H1 (cell line): ENCODE results near the gene UBE2V1. TPM values are rescaled to one million over a fixed set of nuclear protein-coding genes. Genes with fewer than 3 reads are reported as not detected.

Source experiments
- CTCF ChIA-PET: fragments of 300-600 bp; sonication (Branson Sonifier 250); formaldehyde crosslinking; loops from one replicate; lab custom pipeline; 2021; ENCODE audit not compliant: partially characterized antibody; lab: Charles Lee
- POLR2A ChIA-PET: fragments of 300-600 bp; sonication (Branson Sonifier 250); formaldehyde crosslinking; loops from one replicate; lab custom pipeline; 2021; ENCODE audit warnings: inconsistent platforms; ENCODE audit not compliant: partially characterized antibody; lab: Charles Lee
- DNase-seq, 2 experiments: peaks; one replicate each; pipeline versions ENCODE4 v3.0.0 to v3.0.0-alpha.2; 2010 to 2022; ENCODE audit warnings: low spot score in 2 of 2, low read depth in 1 of 2, mixed read lengths in 1 of 2
- FAIRE-seq: peaks from 2 replicates; lab custom pipeline; 2011; peaks lifted over from hg19 to GRCh38; lab: Jason Lieb, UNC
- H2AFZ ChIP-seq: 2 replicates; pipeline ENCODE4 v1.8.1; 2012; ENCODE audit warnings: low read length, inconsistent platforms
- H2AK5ac ChIP-seq: 2 replicates; pipeline ENCODE4 v1.6.1; 2013; ENCODE audit warnings: low read depth, low read length
- H2BK120ac ChIP-seq: replicated peaks from 2 replicates; pipeline ENCODE3; 2013; ENCODE audit warnings: low read depth, low read length, inconsistent platforms
- H2BK12ac ChIP-seq: 2 replicates; pipeline ENCODE4 v1.6.1; 2013; ENCODE audit warnings: low read depth, low read length
- H2BK15ac ChIP-seq: 2 replicates; pipeline ENCODE4 v1.6.1; 2013; ENCODE audit warnings: low read length
- H2BK20ac ChIP-seq: 2 replicates; pipeline ENCODE4 v1.6.1; 2013; ENCODE audit warnings: low read length
- H2BK5ac ChIP-seq: 2 replicates; pipeline ENCODE4 v1.6.1; 2013; ENCODE audit warnings: low read depth, low read length
- H3K14ac ChIP-seq: 2 replicates; pipeline ENCODE4 v1.6.1; 2013; ENCODE audit warnings: inconsistent platforms; ENCODE audit not compliant: insufficient read length
- H3K18ac ChIP-seq: 2 replicates; pipeline ENCODE4 v1.6.1; 2013; ENCODE audit warnings: low read length; ENCODE audit errors: extremely low read depth
- H3K23ac ChIP-seq: 2 replicates; pipeline ENCODE4 v1.6.1; 2013; ENCODE audit warnings: inconsistent platforms; ENCODE audit not compliant: insufficient read length
- H3K23me2 ChIP-seq: 2 replicates; pipeline ENCODE4 v1.6.1; 2013; ENCODE audit warnings: low read depth, low read length
- H3K27ac ChIP-seq: 2 replicates; pipeline ENCODE4 v1.6.1; 2011; ENCODE audit warnings: low read depth, low read length, inconsistent platforms
- H3K27me3 ChIP-seq, 4 experiments: replicated peaks in 1 of 4; 1 replicate in 1 of 4; 2 replicates in 3 of 4; pipeline versions ENCODE4 v1.6.1 to v1.8.1; 2011 to 2013; ENCODE audit warnings: low read length in 3 of 4, mild to moderate bottlenecking in 3 of 4, inconsistent platforms in 2 of 4, mixed read lengths in 2 of 4, moderate library complexity in 1 of 4; ENCODE audit not compliant: control insufficient read depth in 3 of 4, insufficient read depth in 3 of 4; ENCODE audit errors: extremely low read depth in 1 of 4
- H3K36me3 ChIP-seq, 4 experiments: 2 replicates each; pipeline versions ENCODE4 v1.6.1 to v1.8.1; 2011 to 2013; ENCODE audit warnings: mild to moderate bottlenecking in 4 of 4, low read length in 3 of 4, moderate library complexity in 2 of 4, control low read depth in 1 of 4, inconsistent platforms in 1 of 4; ENCODE audit not compliant: insufficient read depth in 4 of 4, control insufficient read depth in 2 of 4
- H3K4ac ChIP-seq: replicated peaks from 2 replicates; pipeline ENCODE3; 2013; ENCODE audit warnings: low read length, low read depth, mixed read lengths, inconsistent platforms; ENCODE audit not compliant: insufficient read length
- H3K4me1 ChIP-seq, 4 experiments: replicated peaks in 1 of 4; 1 replicate in 1 of 4; 2 replicates in 3 of 4; pipeline versions ENCODE4 v1.6.1 to v1.8.1; 2011 to 2013; ENCODE audit warnings: low read length in 3 of 4, inconsistent platforms in 2 of 4, mixed read lengths in 1 of 4; ENCODE audit not compliant: insufficient read depth in 4 of 4, control insufficient read depth in 3 of 4
- H3K4me2 ChIP-seq, 2 experiments: 2 replicates each; pipeline versions ENCODE4 v1.6.1 to v1.8.1; 2011 to 2013; ENCODE audit warnings: low read depth in 2 of 2, low read length in 2 of 2, control low read depth in 1 of 2, inconsistent platforms in 1 of 2, mild to moderate bottlenecking in 1 of 2; ENCODE audit not compliant: insufficient read depth in 1 of 2
- H3K4me3 ChIP-seq, 4 experiments: fragments of 200-600, 300-600 bp in 1 of 4; sonication (generic), shearing (Covaris generic), sonication (Bioruptor Twin) in 1 of 4; 2 replicates each; pipeline versions ENCODE4 v1.5.1 to v1.8.1; 2011 to 2016; ENCODE audit warnings: low read length in 4 of 4, low read depth in 3 of 4, control low read depth in 2 of 4, inconsistent platforms in 2 of 4, mild to moderate bottlenecking in 2 of 4, mixed read lengths in 1 of 4, moderate library complexity in 1 of 4; ENCODE audit not compliant: insufficient read depth in 2 of 4; ENCODE audit errors: extremely low read depth in 1 of 4
- H3K56ac ChIP-seq: replicated peaks from 2 replicates; pipeline ENCODE3; 2013; ENCODE audit warnings: low read depth, mild to moderate bottlenecking, mixed read lengths, low read length, inconsistent platforms; ENCODE audit not compliant: insufficient read length
- H3K79me1 ChIP-seq: 2 replicates; pipeline ENCODE4 v1.6.1; 2013; ENCODE audit warnings: low read depth, low read length, control low read depth
- H3K79me2 ChIP-seq, 2 experiments: 2 replicates each; pipeline versions ENCODE4 v1.6.1 to v1.8.1; 2012 to 2013; ENCODE audit warnings: low read length in 2 of 2, mild to moderate bottlenecking in 2 of 2, inconsistent platforms in 1 of 2; ENCODE audit not compliant: insufficient read depth in 2 of 2, control insufficient read depth in 1 of 2
- H3K9ac ChIP-seq, 4 experiments: replicated peaks in 1 of 4; 1 replicate in 1 of 4; 2 replicates in 3 of 4; pipeline versions ENCODE4 v1.6.1 to v1.8.1; 2011 to 2013; ENCODE audit warnings: low read depth in 3 of 4, low read length in 3 of 4, control low read depth in 2 of 4, mild to moderate bottlenecking in 2 of 4, moderate library complexity in 2 of 4, inconsistent platforms in 1 of 4; ENCODE audit errors: extremely low read depth in 1 of 4
- H3K9me3 ChIP-seq, 2 experiments: 2 replicates each; pipeline versions ENCODE4 v1.6.1 to v1.8.1; 2012 to 2013; ENCODE audit warnings: mild to moderate bottlenecking in 2 of 2, moderate library complexity in 2 of 2, control low read depth in 1 of 2, inconsistent platforms in 1 of 2, low read depth in 1 of 2, low read length in 1 of 2, mixed read lengths in 1 of 2; ENCODE audit not compliant: insufficient read depth in 2 of 2
- H4K20me1 ChIP-seq, 2 experiments: replicated peaks in 1 of 2; 2 replicates each; pipeline versions ENCODE3 to v1.8.1; 2011 to 2013; ENCODE audit warnings: inconsistent platforms in 2 of 2, low read length in 2 of 2, mild to moderate bottlenecking in 1 of 2; ENCODE audit not compliant: insufficient read depth in 2 of 2, control insufficient read depth in 1 of 2
- H4K5ac ChIP-seq: 2 replicates; pipeline ENCODE4 v1.6.1; 2013; ENCODE audit warnings: low read length, low read depth, mixed read lengths, inconsistent platforms; ENCODE audit not compliant: insufficient read length
- H4K8ac ChIP-seq: 2 replicates; pipeline ENCODE4 v1.8.0; 2013; ENCODE audit warnings: mild to moderate bottlenecking, moderate library complexity, low read length, inconsistent platforms; ENCODE audit not compliant: insufficient read depth; ENCODE audit errors: extremely low read depth
- H4K91ac ChIP-seq: replicated peaks from 2 replicates; pipeline ENCODE3; 2013; ENCODE audit warnings: low read length, mixed read lengths, inconsistent platforms; ENCODE audit not compliant: insufficient read length
- ATF2 ChIP-seq: IDR thresholded peaks from 2 replicates; pipeline ENCODE4 v1.6.1; 2012; ENCODE audit warnings: low read length, inconsistent platforms
- CBX8 ChIP-seq: fragments of 300-800, 300-1000 bp; sonication (generic); IDR thresholded peaks from 2 replicates; pipeline ENCODE4 v1.7.1; 2016; ENCODE audit warnings: low read depth, low read length, borderline replicate concordance
- WGBS, 2 experiments: shearing (Covaris generic) in 1 of 2; methylation state at CpG; one replicate each; pipeline versions ENCODE4 v1.1.6 to v1.1.7; 2013 to 2015; ENCODE audit warnings: low lambda C conversion rate in 2 of 2, mixed read lengths in 2 of 2, inconsistent platforms in 1 of 2, low coverage in 1 of 2, missing lambda C conversion rate in 1 of 2; ENCODE audit not compliant: insufficient replicate concordance in 2 of 2, insufficient coverage in 1 of 2, insufficient read length in 1 of 2; ENCODE audit errors: extremely low coverage in 1 of 2, missing lambda C conversion rate in 1 of 2; 5-methylcytosine and 5-hydroxymethylcytosine counted together
- polyA plus RNA-seq, 7 experiments: library from polyadenylated mRNA; depleted of rRNA in 3 of 7; stranded (reverse) in 5 of 7; unstranded in 2 of 7; fragments of >200 nt in 5 of 7; fragments of 200-250 nt in 2 of 7; gene quantifications; 1 replicate in 5 of 7; 2 replicates in 1 of 7; 4 replicates in 1 of 7; pipeline versions ENCODE4 v1.2.1 to v1.2.3, GENCODE V29; 2011 to 2013; ENCODE audit warnings: missing spikeins in 2 of 7, mixed read lengths in 2 of 7
- total RNA-seq: library from RNA; stranded (reverse); fragmentation: NEBNext Ultra II Directional; extraction: Animal tissue kit (Norgen Biotek cat#: 25700); gene quantifications from 2 replicates; pipeline ENCODE4 v1.2.1, GENCODE V29; 2021

Gene UBE2V1
- total and polyA plus RNA-seq, 2 of the 8 experiments (the other 6 are each of a cell fraction or from before 2014, with no cell fraction given) = 141 to 184 TPM

- Histone ChIP-seq H2BK20ac (no peak overlapping the region), H3K23ac (no peak overlapping the region), H3K56ac (no peak overlapping the region), H3K4ac (no peak overlapping the region), H2AFZ (peak overlapping the region; percentile 1; the same call in 1 of the 2 replicates), H2BK120ac (no peak overlapping the region), H2BK5ac (no peak overlapping the region), H3K36me3 (no peaks in the 10 kb centered on the region), H3K9me3 (no peaks in the 10 kb centered on the region), H2BK15ac (no peak overlapping the region; the same call in 1 of the 2 replicates), H3K79me1 (no peaks in the 10 kb centered on the region; the same call in 1 of the 2 replicates), H2BK12ac (no peak overlapping the region), H3K27me3 (no peaks in the 10 kb centered on the region), H4K5ac (no peak overlapping the region), H3K14ac (no peak overlapping the region), H3K23me2 (peaks cover 10% of the 10 kb centered on the region), H3K79me2 (peaks cover 9 to 24% of the 10 kb centered on the region in 2 experiments), H3K9ac (peak overlapping the region in 1 of 4 experiments; percentile 8; a peak in 1 of 7 replicates), H3K4me2 (peak overlapping the region; percentile 77 to 97), H3K27ac (no peak overlapping the region), H3K18ac (no peak overlapping the region), H4K91ac (no peak overlapping the region), H4K8ac (peak overlapping the region; percentile 7; the same call in 1 of the 2 replicates), H4K20me1 (no peaks in the 10 kb centered on the region), H2AK5ac (no peak overlapping the region; the same call in 1 of the 2 replicates), H3K4me3 (peak overlapping the region in 3 of 4 experiments; percentile 1 to 84 (median 74); a peak in 4 of 8 replicates), H3K4me1 (peaks cover 2 to 14% (median 6%) of the 10 kb centered on the region in 4 experiments; a peak in 6 of 7 replicates)
- ChIA-PET CTCF (interaction anchor here (0.7 to 13.0 kb wide), 15 partner anchors 11 to 454 kb away, joined by 3 to 208 read pairs (median 4); partner anchors contain the start of gene PEDS1), POLR2A (interaction anchor here (0.9 to 8.7 kb wide), 9 partner anchors 9 to 81 kb away, joined by 3 to 87 read pairs (median 4); partner anchors contain the start of genes CEBPB and PEDS1)
- no peak for FAIRE-seq
- no peak for DNase-seq
- 86% methylated on average over 19 of the region's 19 CpGs; no CpG with 5 or more reads in 1 of the 2 experiments for WGBS, 2 experiments
- TF ChIP-seq ATF2 (no peak), CBX8 (no peak)
These were observed 3.5 kb upstream of the UBE2V1 start for GRCh38 chr20:50116368-50116999.
